IMR-90 (cell line): Measurements from ENCODE around the gene UXS1. TPM values are rescaled to one million over a fixed set of nuclear protein-coding genes. Genes with fewer than 3 reads are reported as not detected.

Experiments
- ATAC-seq: fragments of 200-7000 bp; cut with Tn5 transposase; 2 replicates; pipeline ENCODE4 v1.9.1; 2020; ENCODE audit warnings: low read depth, mild to moderate bottlenecking, moderate library complexity
- BruUV-seq: library from RNA; stranded (reverse); fragments of 400-500 nt; replicated peaks from 2 replicates; lab custom pipeline; 2021; lab: Mats Ljungman, UMichigan
- CTCF ChIA-PET: fragments of 300-600 bp; formaldehyde crosslinking; extraction: SDS; loops from one replicate; lab custom pipeline; 2021; ENCODE audit warnings: antibody characterized with exemption; lab: Yijun Ruan, JAX
- POLR2A ChIA-PET: fragments of 300-600 bp; sonication (Branson Sonifier 250); formaldehyde crosslinking; loops from one replicate; lab custom pipeline; 2022; ENCODE audit warnings: antibody characterized with exemption; ENCODE audit not compliant: unreplicated experiment; lab: Charles Lee
- DNase-seq: peaks from one replicate; pipeline ENCODE4 v3.0.0; 2013
- H2AFZ ChIP-seq: replicated peaks from 2 replicates; pipeline ENCODE3; 2013; ENCODE audit warnings: low read length, mild to moderate bottlenecking; ENCODE audit not compliant: poor library complexity
- H2AK5ac ChIP-seq: 2 replicates; pipeline ENCODE4 v1.6.1; 2013; ENCODE audit warnings: low read depth, low read length, inconsistent platforms
- H2AK9ac ChIP-seq: replicated peaks from 2 replicates; pipeline ENCODE3; 2013; ENCODE audit warnings: mild to moderate bottlenecking, low read depth, low read length, moderate library complexity; ENCODE audit not compliant: poor library complexity
- H2BK120ac ChIP-seq: 2 replicates; pipeline ENCODE4 v1.6.1; 2013; ENCODE audit warnings: low read depth, low read length, inconsistent platforms
- H2BK15ac ChIP-seq: 3 replicates; pipeline ENCODE4 v1.6.1; 2013; ENCODE audit warnings: low read depth, low read length, inconsistent platforms
- H2BK20ac ChIP-seq: 2 replicates; pipeline ENCODE4 v1.6.1; 2013; ENCODE audit warnings: low read depth, mild to moderate bottlenecking, inconsistent platforms, low read length, moderate library complexity
- H2BK5ac ChIP-seq: 2 replicates; pipeline ENCODE4 v1.6.1; 2013; ENCODE audit warnings: mild to moderate bottlenecking, low read depth, low read length, inconsistent platforms; ENCODE audit not compliant: poor library complexity, severe bottlenecking
- H3K14ac ChIP-seq: replicated peaks from 2 replicates; pipeline ENCODE4 v1.6.1; 2013; ENCODE audit warnings: low read depth, low read length, inconsistent platforms
- H3K18ac ChIP-seq: 2 replicates; pipeline ENCODE4 v1.6.1; 2013; ENCODE audit warnings: low read depth, low read length, control low read depth
- H3K23ac ChIP-seq: 2 replicates; pipeline ENCODE4 v1.6.1; 2013; ENCODE audit warnings: low read depth, low read length, inconsistent platforms
- H3K27ac ChIP-seq: 2 replicates; pipeline ENCODE4 v1.5.1; 2013; ENCODE audit warnings: mild to moderate bottlenecking, control low read depth, low read length; ENCODE audit not compliant: insufficient read depth
- H3K27me3 ChIP-seq: 2 replicates; pipeline ENCODE4 v1.6.1; 2013; ENCODE audit warnings: low read length; ENCODE audit not compliant: control insufficient read depth, insufficient read depth
- H3K36me3 ChIP-seq: 2 replicates; pipeline ENCODE4 v1.6.1; 2013; ENCODE audit warnings: low read length, mixed read lengths; ENCODE audit not compliant: control insufficient read depth, insufficient read depth
- H3K4ac ChIP-seq: 2 replicates; pipeline ENCODE4 v1.6.1; 2013; ENCODE audit warnings: low read depth, low read length, inconsistent platforms
- H3K4me1 ChIP-seq: 2 replicates; pipeline ENCODE4 v1.6.1; 2013; ENCODE audit warnings: low read length, mixed read lengths; ENCODE audit not compliant: control insufficient read depth, insufficient read depth
- H3K4me2 ChIP-seq: 2 replicates; pipeline ENCODE4 v1.6.1; 2013; ENCODE audit warnings: low read depth, mild to moderate bottlenecking, control low read depth, low read length, moderate library complexity
- H3K4me3 ChIP-seq: 2 replicates; pipeline ENCODE4 v1.5.1; 2013; ENCODE audit warnings: low read depth, mild to moderate bottlenecking, control low read depth, low read length, moderate library complexity; ENCODE audit not compliant: insufficient read depth
- H3K56ac ChIP-seq: 2 replicates; pipeline ENCODE4 v1.6.1; 2013; ENCODE audit warnings: low read length, inconsistent platforms; ENCODE audit not compliant: insufficient read depth; ENCODE audit errors: extremely low read depth
- H3K79me1 ChIP-seq, 2 experiments: 2 replicates each; pipeline ENCODE4 v1.6.1; 2013; ENCODE audit warnings: low read length in 2 of 2, inconsistent platforms in 1 of 2, low read depth in 1 of 2
- H3K9ac ChIP-seq: 2 replicates; pipeline ENCODE4 v1.6.1; 2013; ENCODE audit warnings: low read depth, low read length, control low read depth
- H3K9me1 ChIP-seq: 2 replicates; pipeline ENCODE4 v1.6.1; 2013; ENCODE audit warnings: low read length, inconsistent platforms; ENCODE audit not compliant: insufficient read depth
- H3K9me3 ChIP-seq: 2 replicates; pipeline ENCODE4 v1.6.1; 2013; ENCODE audit warnings: low read length; ENCODE audit not compliant: control insufficient read depth, insufficient read depth
- H4K20me1 ChIP-seq: 2 replicates; pipeline ENCODE4 v1.6.1; 2013; ENCODE audit warnings: low read length, inconsistent platforms; ENCODE audit not compliant: insufficient read depth
- H4K5ac ChIP-seq: 2 replicates; pipeline ENCODE4 v1.6.1; 2013; ENCODE audit warnings: mild to moderate bottlenecking, low read depth, low read length, control low read depth
- H4K8ac ChIP-seq, 2 experiments: 2 replicates each; pipeline ENCODE4 v1.6.1; 2013; ENCODE audit warnings: low read depth in 2 of 2, low read length in 2 of 2, control low read depth in 1 of 2, inconsistent platforms in 1 of 2
- H4K91ac ChIP-seq: 2 replicates; pipeline ENCODE4 v1.6.1; 2013; ENCODE audit warnings: low read depth, low read length, inconsistent platforms; ENCODE audit not compliant: insufficient read depth
- BHLHE40 ChIP-seq: fragments of 150-350 bp; IDR thresholded peaks from 2 replicates; pipeline ENCODE4 v1.6.1; 2016; ENCODE audit warnings: mild to moderate bottlenecking, low read depth, low read length
- CTCF ChIP-seq: conservative IDR thresholded peaks from 2 replicates; pipeline ENCODE4 v1.5.1; 2012; ENCODE audit warnings: mild to moderate bottlenecking, low read depth, low read length, improper control_type of control experiment
- MAZ ChIP-seq: IDR thresholded peaks from 2 replicates; pipeline ENCODE4 v1.6.1; 2012; ENCODE audit warnings: low read depth, mild to moderate bottlenecking, low read length, improper control_type of control experiment, moderate library complexity, borderline replicate concordance
- MXI1 ChIP-seq: IDR thresholded peaks from 2 replicates; pipeline ENCODE4 v1.6.1; 2012; ENCODE audit warnings: low read depth, mild to moderate bottlenecking, low read length, moderate library complexity, borderline replicate concordance
- RAD21 ChIP-seq: IDR thresholded peaks from 2 replicates; pipeline ENCODE4 v1.6.1; 2012; ENCODE audit warnings: low read length, improper control_type of control experiment
- RCOR1 ChIP-seq: IDR thresholded peaks from 2 replicates; pipeline ENCODE4 v1.6.1; 2012; ENCODE audit warnings: mild to moderate bottlenecking, low read length, improper control_type of control experiment; ENCODE audit not compliant: insufficient replicate concordance
- RFX5 ChIP-seq: IDR thresholded peaks from 2 replicates; pipeline ENCODE4 v1.8.0; 2012; ENCODE audit warnings: low read depth, mild to moderate bottlenecking, low read length, moderate library complexity
- SMC3 ChIP-seq: fragments of 150-350 bp; IDR thresholded peaks from 2 replicates; pipeline ENCODE4 v1.6.1; 2016; ENCODE audit warnings: low read depth, mild to moderate bottlenecking, antibody characterized with exemption, low read length, moderate library complexity
- USF2 ChIP-seq: fragments of 150-350 bp; IDR thresholded peaks from 2 replicates; pipeline ENCODE4 v1.6.1; 2017; ENCODE audit warnings: mild to moderate bottlenecking, antibody characterized with exemption, low read length, low read depth
- WGBS, 2 experiments: methylation state at CpG; one replicate each; pipeline versions ENCODE4 v1.1.5 to v1.1.7; 2013; ENCODE audit warnings: missing lambda C conversion rate in 2 of 2; ENCODE audit not compliant: insufficient read length in 1 of 2; ENCODE audit errors: extremely low coverage in 2 of 2; 5-methylcytosine and 5-hydroxymethylcytosine counted together
- dilution Hi-C: fragments of 300-500 bp; cut with HindIII; formaldehyde crosslinking; loops from one replicate; pipeline ENCODE4 v1.14.3; 2018; ENCODE audit warnings: low sequenced_read_pairs; ENCODE audit not compliant: unreplicated experiment
- in situ Hi-C: fragments of 300-500 bp; cut with MboI; formaldehyde crosslinking; loops from 3 replicates; pipeline ENCODE4 v1.14.3; 2019; ENCODE audit warnings: low sequenced_read_pairs, inconsistent platforms, mixed read lengths
- intact Hi-C: fragments of 100-400 bp; cut with micrococcal nuclease; formaldehyde crosslinking; loops from 2 replicates; pipeline ENCODE4 v1.10.0; 2022
- polyA plus RNA-seq, 3 experiments: library from polyadenylated mRNA; depleted of rRNA; stranded (reverse); fragments of >200 nt; gene quantifications; 2 replicates each; pipeline ENCODE4 v1.2.3, GENCODE V29; 2012; ENCODE audit warnings: low replicate concordance in 1 of 3
- total RNA-seq: library from RNA; depleted of rRNA; stranded (reverse); fragments of >200 nt; gene quantifications from 2 replicates; pipeline ENCODE4 v1.2.3, GENCODE V29; 2012

Gene UXS1
- total and polyA plus RNA-seq, 2 of the 4 experiments (the other 2 are of a cell fraction), result 33.7 to 54.3 TPM

- no peak overlapping the region for H2AFZ ChIP-seq
- H4K20me1 ChIP-seq, result no peaks in the 10 kb centered on the region
- H4K91ac ChIP-seq, result no peak overlapping the region
- peak overlapping the region; percentile 16 for H4K5ac ChIP-seq
- peak overlapping the region; percentile 1; the same call in 1 of the 2 replicates for H3K4me2 ChIP-seq
- H2BK120ac ChIP-seq, result no peak overlapping the region
- peak overlapping the region; percentile 2 for H3K14ac ChIP-seq
- no peak overlapping the region for H2BK20ac ChIP-seq
- no peak overlapping the region for H3K9ac ChIP-seq
- H3K23ac ChIP-seq, result no peak overlapping the region
- peaks cover 7% of the 10 kb centered on the region; the same call in 1 of the 2 replicates for H3K9me1 ChIP-seq
- H2BK5ac ChIP-seq, result no peak overlapping the region
- ATAC-seq (peak; percentile 73), DNase-seq (peak; percentile 48)
- TF ChIP-seq MXI1, result no peak
- no peak for TF ChIP-seq CTCF
- no peak for TF ChIP-seq MAZ
- no peak for TF ChIP-seq BHLHE40
- TF ChIP-seq RFX5, result no peak
- no peak for TF ChIP-seq RAD21
- TF ChIP-seq USF2, result no peak
- TF ChIP-seq RCOR1, result no peak
- no peak for TF ChIP-seq SMC3
- H3K27me3 ChIP-seq, result no peaks in the 10 kb centered on the region
- intact Hi-C loops (no loop called here), in situ Hi-C loops (no loop called here), dilution Hi-C loops (no loop called here)
- POLR2A ChIA-PET, result no interaction called here
- peak overlapping the region; percentile 14; the same call in 1 of the 2 replicates for H3K4ac ChIP-seq
- no peaks in the 10 kb centered on the region for H3K36me3 ChIP-seq
- no peaks in the 10 kb centered on the region for H3K9me3 ChIP-seq
- BruUV-seq, result no TSS peak
- H3K4me1 ChIP-seq, result peaks cover 22% of the 10 kb centered on the region
- peak overlapping the region in 1 of 2 experiments; percentile 10; a peak in 1 of 4 replicates for H4K8ac ChIP-seq
- H3K27ac ChIP-seq, result no peak overlapping the region
- no peak overlapping the region for H3K4me3 ChIP-seq
- peak overlapping the region; percentile 22; the same call in 1 of the 2 replicates for H3K18ac ChIP-seq
- CTCF ChIA-PET, result interaction anchor here (0.6 kb wide), 1 partner anchor 45 kb away, joined by 3 read pairs; no protein-coding TSS in a partner anchor
- H3K56ac ChIP-seq, result no peak overlapping the region
- 33% methylated on average over 3 of the region's 14 CpGs; no CpG with 5 or more reads in 1 of the 2 experiments for WGBS, 2 experiments
- H2AK5ac ChIP-seq, result no peak overlapping the region
- peaks cover 5 to 27% of the 10 kb centered on the region in 2 experiments; a peak in 3 of 4 replicates for H3K79me1 ChIP-seq
- H2BK15ac ChIP-seq, result no peak overlapping the region
- H2AK9ac ChIP-seq, result no peak overlapping the region
Measured at GRCh38 chr2:106137731-106138521, 56.2 kb downstream of the UXS1 start.
